HG03060 (cell line): ENCODE data around the gene WDPCP.
"Not testable (repeated sequence)": the region's sequence is repeated elsewhere in the genome, so short reads cannot be mapped to it uniquely, and the experiment has no call there.

Experiments used
- ATAC-seq: cut with Tn5 transposase; IDR thresholded peaks from one replicate; pipeline ENCODE4 v1.9.1; 2021; ENCODE audit warnings: low read depth, moderate number of reproducible peaks; ENCODE audit not compliant: unreplicated experiment

The WDPCP gene

DNA sequence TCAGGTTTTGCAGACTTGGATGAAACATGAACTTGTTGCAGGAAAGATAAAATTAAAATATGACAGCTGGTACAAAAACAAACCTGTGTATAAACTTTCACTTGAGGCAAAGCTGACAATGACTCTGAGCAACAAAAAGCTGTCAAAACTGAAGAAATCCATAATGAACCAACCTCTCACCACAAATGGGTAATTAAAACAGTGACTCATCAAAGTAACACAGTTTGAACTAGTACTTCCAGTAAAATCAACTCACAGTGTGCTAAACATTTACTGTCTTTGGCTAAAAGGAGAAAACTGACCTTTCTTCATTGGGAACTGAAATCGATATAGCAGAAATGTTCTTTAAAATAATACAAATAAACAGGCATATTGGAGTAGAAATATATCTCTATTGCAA is 209.7 kb downstream of the WDPCP start:
- ATAC-seq: no peak

DNA sequence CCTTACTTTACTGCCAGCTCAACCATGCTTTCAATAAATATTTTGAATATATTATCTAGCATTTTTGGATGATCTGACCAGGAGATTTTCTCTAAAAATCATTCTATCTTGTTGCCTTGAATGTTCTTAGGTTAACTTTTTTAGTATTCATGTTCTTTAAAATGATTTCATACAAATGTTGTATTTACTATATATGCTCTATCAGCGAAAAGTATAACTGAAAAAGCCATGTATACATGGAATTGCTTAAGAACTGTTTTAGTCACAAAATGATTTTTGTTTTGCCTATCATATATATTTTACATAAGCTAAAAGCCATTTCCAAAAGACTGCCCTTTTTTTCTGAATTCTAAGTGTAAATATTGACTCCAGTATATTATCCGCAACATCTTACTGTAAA is 213.9 kb downstream of the WDPCP start:
- ATAC-seq: no peak

GRCh38 chr2:63372549-63372948 is 215.7 kb downstream of the WDPCP start:
- ATAC-seq: no peak

DNA sequence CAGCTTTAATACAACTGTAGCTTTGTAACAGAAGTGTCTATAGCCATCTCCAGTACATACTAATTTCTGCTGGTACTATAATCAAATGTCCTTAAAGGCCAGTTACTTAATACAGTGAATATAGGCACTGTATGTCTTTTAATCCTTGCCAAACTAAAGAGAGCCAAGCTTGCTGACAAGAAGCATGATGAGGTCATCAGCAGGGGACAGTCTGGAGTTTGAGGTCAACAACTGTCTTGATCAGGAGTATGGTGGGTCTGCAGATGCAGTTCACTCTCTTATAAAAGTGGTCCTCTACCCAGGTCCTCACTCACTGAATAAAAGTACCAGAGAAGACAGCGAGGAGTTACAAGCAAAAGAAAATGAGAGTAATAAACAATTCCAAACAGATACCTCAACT is 219.1 kb downstream of the WDPCP start:
- ATAC-seq: no peak

DNA sequence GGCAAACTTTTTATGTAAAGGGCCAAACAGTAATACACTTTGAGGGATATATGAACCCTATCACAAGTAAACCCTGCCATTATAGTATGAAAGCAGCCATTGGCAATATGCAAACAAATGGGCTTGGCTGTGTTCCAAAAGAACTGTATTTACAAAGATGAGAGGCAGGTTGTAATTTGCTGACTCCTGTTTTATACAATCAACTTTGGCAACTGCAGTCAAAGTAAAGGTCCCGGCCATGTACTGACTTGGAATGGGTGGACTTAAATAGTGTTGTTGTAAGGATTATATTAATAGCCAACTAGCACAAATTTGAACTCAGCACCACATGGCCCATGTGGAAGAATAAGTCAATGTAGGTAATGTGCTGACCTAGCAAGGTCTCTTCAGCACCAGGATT is 223.4 kb downstream of the WDPCP start:
- no peak for ATAC-seq

GRCh38 chr2:63357722-63358121 is 230.6 kb downstream of the WDPCP start:
- ATAC-seq: not testable (repeated sequence)

GRCh38 chr2:63347361-63347760 is 240.9 kb downstream of the WDPCP start:
- ATAC-seq: no peak

GRCh38 chr2:63346411-63346810 is 241.9 kb downstream of the WDPCP start:
- no peak for ATAC-seq

GRCh38 chr2:63345285-63345633 is 243.0 kb downstream of the WDPCP start:
- ATAC-seq: no peak

- ATAC-seq: no peak
These were observed 243.5 kb downstream of the WDPCP start for GRCh38 chr2:63344575-63345284.

DNA sequence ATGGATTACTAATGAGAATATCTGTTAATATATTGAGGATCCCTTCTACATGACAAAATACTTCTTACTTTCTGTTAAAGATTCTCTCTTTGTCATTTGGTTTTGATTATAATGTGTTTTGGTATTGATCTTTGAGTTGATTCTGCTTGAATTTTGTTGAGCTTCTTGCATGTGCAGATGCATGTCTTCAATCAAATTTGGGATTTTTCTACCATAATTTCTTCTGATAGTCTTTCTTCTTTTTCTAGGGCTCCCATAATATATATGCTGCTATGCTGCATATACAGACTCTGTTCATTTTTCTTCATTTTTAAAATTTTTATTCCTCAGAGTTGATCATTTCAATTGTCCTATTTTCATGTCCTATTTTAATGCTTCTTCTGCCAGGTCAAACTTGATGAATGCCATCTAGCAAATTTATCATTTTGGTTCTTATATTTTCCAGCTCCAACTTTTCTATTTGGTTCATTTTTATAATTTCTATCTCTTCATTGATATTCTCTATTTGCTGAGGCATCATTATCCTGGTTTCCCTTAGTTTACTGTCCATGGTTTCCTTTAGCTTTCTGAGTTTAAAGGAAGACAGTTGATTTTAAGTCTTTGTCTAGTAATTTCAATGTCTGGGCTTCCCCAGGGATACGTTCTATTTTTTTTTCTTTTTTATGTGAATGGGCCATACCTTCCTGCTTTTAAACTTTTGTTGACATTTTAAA is 244.7 kb downstream of the WDPCP start:
- no peak for ATAC-seq

DNA sequence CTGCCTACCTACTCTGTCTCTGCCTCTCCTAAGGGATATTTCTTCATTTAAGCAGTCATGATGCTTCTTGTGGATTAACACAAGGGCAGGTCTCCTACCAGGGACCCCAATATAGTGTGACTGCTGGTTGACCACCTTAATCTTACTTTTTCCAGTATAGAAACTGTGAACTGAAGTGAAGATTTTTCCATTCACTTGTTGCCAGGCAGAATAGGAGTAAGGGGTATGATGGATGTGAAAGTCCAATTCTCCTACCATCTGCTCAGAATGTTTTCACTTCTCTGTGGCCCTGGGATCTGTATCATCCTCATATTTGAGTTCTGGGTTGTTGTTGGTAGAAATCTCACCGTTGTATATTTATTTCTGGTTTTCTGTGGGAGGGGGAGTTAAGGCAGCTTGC is 247.8 kb downstream of the WDPCP start:
- ATAC-seq: no peak

DNA sequence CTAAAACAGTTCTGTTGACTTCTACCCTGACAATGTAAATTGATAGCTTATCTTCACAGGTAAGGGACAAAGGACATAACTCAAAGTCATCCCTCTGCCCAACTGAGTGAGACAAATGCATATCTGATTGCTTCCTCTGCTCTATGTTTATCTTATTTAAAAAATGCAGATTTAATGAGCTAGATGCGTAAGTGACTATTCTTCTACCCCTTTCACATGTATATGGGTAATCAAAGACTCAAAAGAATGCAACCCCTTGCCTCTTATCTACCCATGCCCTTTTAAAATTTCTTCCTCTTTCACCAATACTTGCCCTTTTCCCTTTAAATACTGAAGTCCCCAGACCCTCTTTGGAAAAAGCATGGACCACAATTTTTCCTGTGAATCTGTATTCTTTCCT is 253.4 kb downstream of the WDPCP start:
- no peak for ATAC-seq

DNA sequence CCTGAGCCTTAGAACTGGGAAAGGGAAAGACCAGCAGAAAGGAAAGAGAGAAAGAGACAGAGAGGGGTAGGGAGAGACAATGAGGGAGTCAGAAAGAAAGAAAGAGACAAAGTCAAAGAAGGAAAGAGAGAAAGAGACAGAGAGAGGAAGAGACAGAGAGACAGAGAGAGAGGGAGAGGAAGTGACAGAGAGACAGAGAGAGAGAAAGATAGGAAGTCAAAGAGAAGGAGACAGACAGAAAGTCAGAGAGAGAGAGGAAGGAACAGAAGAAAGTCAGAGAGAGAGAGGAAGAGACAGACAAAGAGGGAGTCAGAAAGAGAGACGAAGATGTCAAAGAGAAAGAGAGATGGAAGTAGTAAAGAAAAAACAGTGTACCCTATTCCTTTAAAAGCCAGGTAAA is 261.8 kb downstream of the WDPCP start:
- no peak for ATAC-seq

DNA sequence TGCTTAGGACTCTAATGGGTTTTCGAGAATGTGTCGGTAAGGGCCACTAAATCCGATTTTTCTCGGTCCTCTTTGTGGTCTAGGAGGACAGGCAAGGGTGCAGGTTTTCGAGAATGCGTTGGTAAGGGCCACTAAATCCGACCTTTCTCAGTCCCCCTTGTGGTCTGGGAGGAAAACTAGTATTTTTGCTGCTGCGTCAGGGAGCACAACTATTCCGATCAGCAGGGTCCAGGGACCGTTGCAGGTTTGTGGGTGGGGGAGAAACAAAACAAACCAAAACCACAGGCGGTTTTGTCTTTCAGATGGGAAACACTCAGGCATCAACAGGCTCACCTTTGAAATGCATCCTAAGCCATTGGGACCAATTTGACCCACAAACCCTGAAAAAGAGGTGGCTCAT is 264.6 kb downstream of the WDPCP start:
- ATAC-seq: not testable (repeated sequence)

DNA sequence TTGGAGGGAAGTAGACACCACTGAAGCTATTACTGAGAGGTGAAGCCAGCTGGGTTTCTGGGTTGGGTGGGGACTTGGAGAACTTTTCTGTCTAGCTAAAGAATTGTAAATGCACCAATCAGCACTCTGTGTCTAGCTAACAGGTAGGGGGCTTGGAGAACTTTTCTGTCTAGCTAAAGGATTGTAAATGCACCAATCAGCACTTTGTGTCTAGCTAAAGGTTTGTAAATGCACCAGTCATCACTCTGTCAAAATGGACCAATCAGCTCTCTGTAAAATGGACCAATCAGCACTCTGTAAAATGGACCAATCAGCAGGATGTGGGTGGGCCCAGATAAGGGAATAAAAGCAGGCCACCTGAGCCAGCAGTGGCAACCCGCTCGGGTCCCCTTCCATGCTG is 266.3 kb downstream of the WDPCP start:
- ATAC-seq: not testable (repeated sequence)

DNA sequence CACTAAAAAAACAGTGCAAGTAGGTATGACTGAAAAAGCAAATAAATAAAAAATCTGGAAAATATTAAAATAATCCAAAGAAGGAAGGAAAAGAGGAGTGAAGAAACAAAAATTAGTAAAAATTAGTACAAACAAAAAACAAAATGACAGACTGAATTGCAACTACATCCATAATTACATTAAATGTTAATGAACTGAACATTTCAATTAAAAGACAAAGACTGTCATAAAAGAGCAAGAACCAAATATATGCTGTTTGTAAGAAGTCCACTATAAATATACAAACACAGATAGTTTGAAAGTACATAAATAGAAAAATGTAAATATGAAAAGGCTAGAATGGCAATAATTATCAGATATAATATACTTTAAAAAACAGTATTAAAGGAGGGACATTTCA is 267.6 kb downstream of the WDPCP start:
- no peak for ATAC-seq

DNA sequence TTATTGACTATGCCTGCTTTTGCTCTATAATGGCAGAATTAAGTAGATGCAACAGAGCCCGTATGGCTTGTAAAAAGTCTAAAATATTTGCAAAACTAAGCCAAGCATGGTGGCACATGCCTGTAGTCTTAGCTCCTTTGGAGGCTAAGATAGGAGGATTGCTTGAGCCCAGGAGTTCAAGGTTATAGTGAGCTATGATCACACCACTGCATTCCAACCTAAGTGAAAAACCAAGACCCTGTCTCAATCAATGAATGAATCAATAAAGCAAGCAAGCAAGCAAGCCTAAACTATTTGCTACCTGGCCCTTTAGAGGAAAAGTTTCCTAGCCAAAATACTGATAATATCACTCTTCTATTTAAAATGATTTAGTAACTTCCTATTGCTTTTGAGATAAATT is 277.7 kb downstream of the WDPCP start:
- ATAC-seq: no peak

DNA sequence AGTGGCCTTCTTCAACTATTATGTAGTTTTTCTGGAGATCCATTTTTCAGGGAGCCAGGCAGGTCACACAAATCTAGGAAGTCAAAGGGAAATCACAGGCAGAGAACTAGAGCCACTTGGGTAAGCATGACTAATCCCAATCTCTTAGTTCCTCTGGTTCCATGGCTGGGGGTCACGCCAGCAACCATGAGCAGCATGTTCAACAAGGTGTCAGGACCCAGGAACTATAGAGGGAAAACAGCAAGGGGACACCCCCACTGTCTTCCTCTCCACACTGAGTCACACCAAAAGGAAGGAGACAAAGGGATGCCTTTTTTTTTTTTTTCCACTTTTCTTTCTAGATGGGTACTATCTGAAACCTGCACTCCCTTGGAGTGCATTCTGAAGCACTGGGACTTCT is 286.8 kb downstream of the WDPCP start:
- ATAC-seq: no peak

DNA sequence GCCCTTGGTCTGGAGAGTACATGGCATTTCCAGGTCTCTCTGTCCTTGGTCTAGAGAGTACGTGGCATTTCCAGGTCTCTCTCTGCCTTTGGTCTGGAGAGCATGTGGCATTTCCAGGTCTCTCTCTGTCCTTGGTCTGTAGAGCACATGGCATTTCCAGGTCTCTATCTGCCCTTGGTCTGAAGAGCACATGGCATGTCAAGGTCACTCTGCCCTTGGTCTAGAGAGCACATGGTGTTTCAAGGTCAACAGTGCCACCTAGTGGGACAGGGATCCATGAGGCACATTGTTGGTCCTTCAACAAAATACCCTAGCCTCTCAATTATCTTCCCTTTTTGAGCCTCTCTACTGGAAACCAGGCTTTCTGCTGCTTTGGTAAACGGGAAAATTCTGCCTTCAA is 287.4 kb downstream of the WDPCP start:
- no peak for ATAC-seq

DNA sequence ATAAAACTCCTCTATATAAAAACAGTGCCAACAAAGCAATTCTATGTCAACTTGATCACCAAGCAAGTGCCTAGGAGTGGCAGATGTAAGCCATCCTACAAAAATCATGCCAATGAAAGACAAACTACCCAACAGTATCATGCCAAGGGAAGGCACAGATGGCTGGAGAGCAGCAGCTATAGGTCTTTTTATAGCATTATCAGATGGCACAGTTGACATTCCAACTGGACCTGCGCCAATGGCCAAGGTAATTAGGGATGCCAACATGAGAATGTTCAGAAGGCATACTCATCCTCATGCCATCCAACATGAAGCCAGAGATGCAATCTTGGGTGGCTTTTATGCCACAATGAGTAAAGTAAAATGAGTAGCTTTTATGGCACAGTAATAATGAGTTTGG is 300.3 kb downstream of the WDPCP start:
- no peak for ATAC-seq

DNA sequence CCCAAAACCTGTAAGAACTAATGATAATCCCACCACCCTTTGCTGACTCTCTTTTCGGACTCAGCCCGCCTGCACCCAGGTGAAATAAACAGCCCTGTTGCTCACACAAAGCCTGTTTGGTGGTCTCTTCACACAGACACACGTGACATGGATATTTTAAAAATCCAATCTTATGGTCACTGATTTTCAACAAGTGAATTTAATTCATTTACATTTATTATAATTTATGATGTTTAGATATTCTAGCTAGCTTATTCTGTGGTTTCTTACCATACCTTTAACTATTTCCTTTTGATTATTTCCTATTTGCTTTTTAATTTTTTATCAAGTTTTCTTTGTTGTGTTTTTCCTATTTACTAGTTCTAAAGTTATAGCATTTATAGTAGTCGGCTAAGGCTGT is 301.8 kb downstream of the WDPCP start:
- not testable (repeated sequence) for ATAC-seq
